ENCODE data around the gene OR5A2. TPM values are rescaled to one million over a fixed set of nuclear protein-coding genes. Genes with fewer than 3 reads are reported as not detected.

OR5A2 gene
- total and polyA plus RNA-seq, 2 of the 8 experiments (the other 6 are each of a cell fraction or from before 2014, with no cell fraction given): not detected

- no peak overlapping the region for H3K4me2 ChIP-seq (ENCODE audit: insufficient read depth in 1 of 2, low read depth in 2 of 2, low read length in 2 of 2)
- H3K18ac ChIP-seq (ENCODE audit: extremely low read depth, low read length): no peak overlapping the region
- H3K36me3 ChIP-seq (ENCODE audit: control insufficient read depth in 2 of 4, insufficient read depth in 4 of 4, low read length in 3 of 4): no peaks in the 10 kb centered on the region
- H3K4me1 ChIP-seq (replicated peaks in 1 of 4; ENCODE audit: control insufficient read depth in 3 of 4, insufficient read depth in 4 of 4, low read length in 3 of 4): no peaks in the 10 kb centered on the region
- WGBS, 2 experiments (ENCODE audit: extremely low coverage in 1 of 2, insufficient coverage in 1 of 2, insufficient read length in 1 of 2, insufficient replicate concordance in 2 of 2, low coverage in 1 of 2, low lambda C conversion rate in 2 of 2, missing lambda C conversion rate in 1 of 2): 82% methylated on average over 8 of the region's 8 CpGs; no CpG with 5 or more reads in 1 of the 2 experiments
- ChIA-PET POLR2A (ENCODE audit: partially characterized antibody) (no interaction called here), CTCF (ENCODE audit: partially characterized antibody) (interaction anchor here (0.5 to 1.9 kb wide), 3 partner anchors 25 to 218 kb away, joined by 3 to 5 read pairs (median 4); no protein-coding TSS in a partner anchor)
- H3K14ac ChIP-seq (ENCODE audit: insufficient read length): no peak overlapping the region
- no peak overlapping the region for H2BK120ac ChIP-seq (replicated peaks; ENCODE audit: low read depth, low read length)
- H3K23ac ChIP-seq (ENCODE audit: insufficient read length): no peak overlapping the region
- H2AFZ ChIP-seq (ENCODE audit: low read length): peak overlapping the region; percentile 41; the same call in 1 of the 2 replicates
- H4K91ac ChIP-seq (replicated peaks; ENCODE audit: insufficient read length, low read length): no peak overlapping the region
- H3K4me3 ChIP-seq (ENCODE audit: extremely low read depth in 1 of 4, insufficient read depth in 2 of 4, low read depth in 3 of 4, low read length in 4 of 4): no peak overlapping the region
- H2BK12ac ChIP-seq (ENCODE audit: low read depth, low read length): no peak overlapping the region
- no peaks in the 10 kb centered on the region for H3K79me1 ChIP-seq (ENCODE audit: low read depth, low read length)
- H3K27me3 ChIP-seq (replicated peaks in 1 of 4; ENCODE audit: control insufficient read depth in 3 of 4, extremely low read depth in 1 of 4, insufficient read depth in 3 of 4, low read length in 3 of 4): no peaks in the 10 kb centered on the region
- no peak overlapping the region for H2BK15ac ChIP-seq (ENCODE audit: low read length)
- DNase-seq (ENCODE audit: low read depth in 1 of 2, low spot score in 2 of 2) (no peak), FAIRE-seq (no peak)
- no peaks in the 10 kb centered on the region for H3K79me2 ChIP-seq (ENCODE audit: control insufficient read depth in 1 of 2, insufficient read depth in 2 of 2, low read length in 2 of 2)
- peaks cover 0 to 11% of the 10 kb centered on the region in 2 experiments; a peak in 2 of 4 replicates for H3K9me3 ChIP-seq (ENCODE audit: insufficient read depth in 2 of 2, low read depth in 1 of 2, low read length in 1 of 2)
- H3K27ac ChIP-seq (ENCODE audit: low read depth, low read length): no peak overlapping the region
- H4K5ac ChIP-seq (ENCODE audit: insufficient read length, low read depth, low read length): no peak overlapping the region
- no peak overlapping the region for H3K56ac ChIP-seq (replicated peaks; ENCODE audit: insufficient read length, low read depth, low read length)
- H4K20me1 ChIP-seq (replicated peaks in 1 of 2; ENCODE audit: control insufficient read depth in 1 of 2, insufficient read depth in 2 of 2, low read length in 2 of 2): no peaks in the 10 kb centered on the region
- H2BK5ac ChIP-seq (ENCODE audit: low read depth, low read length): no peak overlapping the region
- H2BK20ac ChIP-seq (ENCODE audit: low read length): no peak overlapping the region
- no peak overlapping the region for H3K4ac ChIP-seq (replicated peaks; ENCODE audit: insufficient read length, low read depth, low read length)
- no peak overlapping the region for H2AK5ac ChIP-seq (ENCODE audit: low read depth, low read length)
- H4K8ac ChIP-seq (ENCODE audit: extremely low read depth, insufficient read depth, low read length): no peak overlapping the region
- H3K23me2 ChIP-seq (ENCODE audit: low read depth, low read length): no peaks in the 10 kb centered on the region
- no peak overlapping the region for H3K9ac ChIP-seq (replicated peaks in 1 of 4; ENCODE audit: extremely low read depth in 1 of 4, low read depth in 3 of 4, low read length in 3 of 4)
- no peak for TF ChIP-seq RBBP5 (IDR thresholded peaks at IDR 0.05; ENCODE audit: borderline replicate concordance, low read depth, low read length)
Measured at GRCh38 chr11:59368238-59369022, 57.8 kb downstream of the OR5A2 start.

All from H1 (cell line).